OCI-LY3 (cell line): Measurements from ENCODE around the gene EXOC7.

ENCODE experiments used
- H2AFZ ChIP-seq: fragments of 200-600, 300-600 bp; shearing (Covaris generic); 2 replicates; pipeline ENCODE4 v1.6.0; 2014; ENCODE audit warnings: antibody characterized with exemption, low read depth, low read length
- H3K27ac ChIP-seq: fragments of 200-600, 300-600 bp; sonication (generic); 2 replicates; pipeline ENCODE4 v1.5.1; 2014; ENCODE audit warnings: mild to moderate bottlenecking, low read length, moderate library complexity, mixed read lengths
- H3K27me3 ChIP-seq: fragments of 200-600, 300-600 bp; sonication (generic); 2 replicates; pipeline ENCODE4 v1.6.1; 2014; ENCODE audit warnings: low read depth, low read length, mixed read lengths
- H3K36me3 ChIP-seq: fragments of 200-600, 300-600 bp; sonication (generic); replicated peaks from 2 replicates; pipeline ENCODE3; 2014; ENCODE audit warnings: low read depth, low read length, mixed read lengths
- H3K4me1 ChIP-seq: fragments of 300-600, 200-600 bp; sonication (generic); 2 replicates; pipeline ENCODE4 v1.6.1; 2014; ENCODE audit warnings: low read length, mixed read lengths
- H3K4me2 ChIP-seq: fragments of 200-600, 300-600 bp; sonication (generic); 2 replicates; pipeline ENCODE4 v1.6.1; 2014; ENCODE audit warnings: low read length, mixed read lengths
- H3K4me3 ChIP-seq: fragments of 300-600, 200-600 bp; sonication (generic); 2 replicates; pipeline ENCODE4 v1.5.1; 2014; ENCODE audit warnings: antibody characterized with exemption, mild to moderate bottlenecking, low read length, moderate library complexity
- H3K79me2 ChIP-seq: fragments of 300-600, 200-600 bp; shearing (Covaris generic); 2 replicates; pipeline ENCODE4 v1.6.1; 2014; ENCODE audit warnings: mild to moderate bottlenecking, low read length, mixed read lengths
- H3K9ac ChIP-seq: fragments of 300-600, 200-600 bp; shearing (Covaris generic); 2 replicates; pipeline ENCODE4 v1.6.0; 2014; ENCODE audit warnings: mild to moderate bottlenecking, low read length, moderate library complexity
- H3K9me3 ChIP-seq: fragments of 200-600, 300-600 bp; shearing (Covaris generic); 2 replicates; pipeline ENCODE4 v1.6.1; 2014; ENCODE audit warnings: low read length, mixed read lengths; ENCODE audit not compliant: insufficient read depth
- H4K20me1 ChIP-seq: fragments of 200-600, 300-600 bp; sonication (generic); 2 replicates; pipeline ENCODE4 v1.6.1; 2016; ENCODE audit warnings: low read length, mixed read lengths; ENCODE audit not compliant: insufficient read depth
- EZH2phosphoT487 ChIP-seq: fragments of 200-600 bp; shearing (Covaris generic); IDR thresholded peaks from 2 replicates; pipeline ENCODE4 v1.6.1; 2018; ENCODE audit warnings: antibody characterized with exemption, mixed run types, low read depth
- TF ChIP-seq, protein P1 (sequence below): fragments of 200-600, 300-600 bp; sonication (generic); IDR thresholded peaks from 2 replicates; pipeline ENCODE4 v1.5.1; 2014; ENCODE audit warnings: antibody characterized with exemption, low read length, low read depth

The EXOC7 gene

GRCh38 chr17:76039121-76039520 is 64.5 kb downstream of the EXOC7 start:
- Histone ChIP-seq H3K27ac (no peak overlapping the region), H3K27me3 (no peaks in the 10 kb centered on the region), H3K4me1 (no peaks in the 10 kb centered on the region), H3K9me3 (no peaks in the 10 kb centered on the region), H4K20me1 (no peaks in the 10 kb centered on the region), H3K9ac (no peak overlapping the region), H3K4me3 (no peak overlapping the region), H2AFZ (no peak overlapping the region), H3K36me3 (peaks cover 37% of the 10 kb centered on the region), H3K79me2 (no peaks in the 10 kb centered on the region), H3K4me2 (no peak overlapping the region)
- no peak for TF ChIP-seq EZH2phosphoT487
- TF ChIP-seq, protein P1, sequence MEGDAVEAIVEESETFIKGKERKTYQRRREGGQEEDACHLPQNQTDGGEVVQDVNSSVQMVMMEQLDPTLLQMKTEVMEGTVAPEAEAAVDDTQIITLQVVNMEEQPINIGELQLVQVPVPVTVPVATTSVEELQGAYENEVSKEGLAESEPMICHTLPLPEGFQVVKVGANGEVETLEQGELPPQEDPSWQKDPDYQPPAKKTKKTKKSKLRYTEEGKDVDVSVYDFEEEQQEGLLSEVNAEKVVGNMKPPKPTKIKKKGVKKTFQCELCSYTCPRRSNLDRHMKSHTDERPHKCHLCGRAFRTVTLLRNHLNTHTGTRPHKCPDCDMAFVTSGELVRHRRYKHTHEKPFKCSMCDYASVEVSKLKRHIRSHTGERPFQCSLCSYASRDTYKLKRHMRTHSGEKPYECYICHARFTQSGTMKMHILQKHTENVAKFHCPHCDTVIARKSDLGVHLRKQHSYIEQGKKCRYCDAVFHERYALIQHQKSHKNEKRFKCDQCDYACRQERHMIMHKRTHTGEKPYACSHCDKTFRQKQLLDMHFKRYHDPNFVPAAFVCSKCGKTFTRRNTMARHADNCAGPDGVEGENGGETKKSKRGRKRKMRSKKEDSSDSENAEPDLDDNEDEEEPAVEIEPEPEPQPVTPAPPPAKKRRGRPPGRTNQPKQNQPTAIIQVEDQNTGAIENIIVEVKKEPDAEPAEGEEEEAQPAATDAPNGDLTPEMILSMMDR = no peak

- H3K27me3 ChIP-seq = no peaks in the 10 kb centered on the region
- TF ChIP-seq EZH2phosphoT487 = no peak
- TF ChIP-seq, protein P1 = no peak
- no peaks in the 10 kb centered on the region for H4K20me1 ChIP-seq
- H3K9ac ChIP-seq = no peak overlapping the region
- H3K4me2 ChIP-seq = no peak overlapping the region
- peaks cover 27% of the 10 kb centered on the region for H3K36me3 ChIP-seq
- no peak overlapping the region for H2AFZ ChIP-seq
- H3K4me1 ChIP-seq = no peaks in the 10 kb centered on the region
- H3K79me2 ChIP-seq = no peaks in the 10 kb centered on the region
- no peaks in the 10 kb centered on the region for H3K9me3 ChIP-seq
- no peak overlapping the region for H3K27ac ChIP-seq
- H3K4me3 ChIP-seq = no peak overlapping the region
These were observed 65.5 kb downstream of the EXOC7 start for GRCh38 chr17:76038050-76038449.

GRCh38 chr17:76036497-76037261 is 66.9 kb downstream of the EXOC7 start:
- TF ChIP-seq, protein P1 = no peak
- no peak for TF ChIP-seq EZH2phosphoT487
- no peak overlapping the region for H2AFZ ChIP-seq
- H3K4me1 ChIP-seq = no peaks in the 10 kb centered on the region
- H4K20me1 ChIP-seq = no peaks in the 10 kb centered on the region
- H3K9ac ChIP-seq = no peak overlapping the region
- H3K79me2 ChIP-seq = no peaks in the 10 kb centered on the region
- H3K9me3 ChIP-seq = no peaks in the 10 kb centered on the region
- H3K36me3 ChIP-seq = peaks cover 27% of the 10 kb centered on the region
- no peak overlapping the region for H3K4me3 ChIP-seq
- H3K27ac ChIP-seq = no peak overlapping the region
- H3K27me3 ChIP-seq = no peaks in the 10 kb centered on the region
- no peak overlapping the region for H3K4me2 ChIP-seq

DNA sequence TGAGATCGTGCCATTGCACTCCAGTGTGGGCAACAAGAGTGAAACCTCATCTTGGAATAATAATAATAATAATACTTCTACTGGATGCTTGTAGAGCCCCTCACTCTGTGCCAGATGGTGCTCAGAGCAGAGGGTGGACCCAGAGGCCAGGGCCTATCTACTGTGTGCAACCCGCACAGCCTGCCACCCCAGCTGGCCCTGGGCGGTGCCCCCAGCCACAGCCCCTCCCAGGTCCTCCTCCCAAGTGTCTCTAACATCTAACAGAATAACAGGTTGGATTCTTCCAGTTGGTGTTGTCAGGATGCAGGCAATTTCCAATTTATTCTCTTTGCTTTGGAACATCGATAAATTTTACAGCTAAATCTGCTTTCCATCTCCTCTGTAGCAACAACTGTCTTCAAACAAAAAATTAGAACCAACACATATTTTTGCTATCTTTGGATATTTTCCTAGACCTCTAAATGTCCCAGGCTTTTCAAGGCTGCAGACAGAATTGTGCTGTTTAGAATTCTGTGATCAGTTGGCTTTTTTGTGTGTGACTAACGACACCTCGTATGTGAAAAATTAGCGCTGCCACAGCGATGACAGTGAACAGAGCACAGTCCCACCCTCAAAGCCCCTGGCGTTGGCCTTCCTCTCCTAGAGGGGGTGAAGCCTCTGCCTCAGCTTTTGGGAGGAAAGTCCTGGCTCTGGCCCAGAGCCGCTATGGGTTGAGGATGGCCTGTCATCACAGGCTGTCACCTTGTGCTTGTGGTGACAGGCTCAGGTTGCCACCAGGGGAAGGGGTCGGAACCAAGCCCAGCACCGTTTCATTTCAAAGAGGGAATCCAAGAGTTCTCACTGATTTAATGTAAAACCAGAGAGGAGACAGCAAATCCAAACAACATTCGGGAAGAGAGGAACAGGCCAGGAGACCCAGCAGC is 68.9 kb downstream of the EXOC7 start:
- no peak overlapping the region for H2AFZ ChIP-seq
- TF ChIP-seq EZH2phosphoT487 = no peak
- TF ChIP-seq, protein P1 = no peak
- H3K9me3 ChIP-seq = no peaks in the 10 kb centered on the region
- no peaks in the 10 kb centered on the region for H3K4me1 ChIP-seq
- H3K9ac ChIP-seq = no peak overlapping the region
- H3K4me2 ChIP-seq = no peak overlapping the region
- no peaks in the 10 kb centered on the region for H4K20me1 ChIP-seq
- H3K36me3 ChIP-seq = peaks cover 16% of the 10 kb centered on the region
- no peaks in the 10 kb centered on the region for H3K27me3 ChIP-seq
- H3K27ac ChIP-seq = no peak overlapping the region
- H3K79me2 ChIP-seq = no peaks in the 10 kb centered on the region
- H3K4me3 ChIP-seq = no peak overlapping the region
